ENCODE measurements around the gene KLRC4.
"Not testable (repeated sequence)": the region's sequence is repeated elsewhere in the genome, so short reads cannot be mapped to it uniquely, and the experiment has no call there.

The KLRC4 gene, protein sequence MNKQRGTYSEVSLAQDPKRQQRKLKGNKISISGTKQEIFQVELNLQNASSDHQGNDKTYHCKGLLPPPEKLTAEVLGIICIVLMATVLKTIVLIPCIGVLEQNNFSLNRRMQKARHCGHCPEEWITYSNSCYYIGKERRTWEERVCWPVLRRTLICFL

GRCh38 chr12:10409392-10409791 lies at the start of gene KLRC4:
Gene KLRC4 (minus strand): TSS chr12:10409757. CDS start chr12:10409575, 182 bp downstream.
- DNase-seq, result no peak

- DNase-seq, result no peak
Measured at GRCh38 chr12:10457760-10458159, 48.2 kb upstream of the KLRC4 start.

DNA sequence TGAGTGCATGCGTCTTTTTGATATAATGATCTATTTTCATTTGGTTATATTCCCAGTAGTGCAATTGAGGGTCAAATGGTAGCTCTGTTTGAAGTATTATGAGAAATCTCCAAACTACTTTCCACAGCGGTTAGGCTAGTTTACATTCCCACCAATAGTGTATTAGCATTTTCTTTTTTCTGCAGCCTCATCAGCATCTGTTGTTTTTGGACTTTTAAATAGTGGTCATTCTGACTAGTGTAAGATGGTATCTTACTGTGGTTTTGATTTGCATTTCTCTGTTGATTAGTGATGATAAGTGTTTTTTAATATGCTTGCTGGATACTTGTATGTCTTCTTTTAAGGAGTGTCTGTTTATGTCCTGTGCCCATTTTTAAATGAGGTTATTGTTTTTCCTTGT lies 47.3 kb upstream of the KLRC4 start:
- DNase-seq, result no peak

GRCh38 chr12:10455766-10456165 lies 46.2 kb upstream of the KLRC4 start:
- no peak for DNase-seq

GRCh38 chr12:10454531-10454930 lies 45.0 kb upstream of the KLRC4 start:
- DNase-seq, result no peak

GRCh38 chr12:10453156-10453555 lies 43.6 kb upstream of the KLRC4 start, which contains the start of gene KLRC1:
Gene KLRC1 (minus strand): TSS chr12:10453377. CDS start chr12:10451156, 2,221 bp downstream.
- DNase-seq, result no peak

GRCh38 chr12:10448236-10448635 lies 38.7 kb upstream of the KLRC4 start:
- no peak for DNase-seq

DNA sequence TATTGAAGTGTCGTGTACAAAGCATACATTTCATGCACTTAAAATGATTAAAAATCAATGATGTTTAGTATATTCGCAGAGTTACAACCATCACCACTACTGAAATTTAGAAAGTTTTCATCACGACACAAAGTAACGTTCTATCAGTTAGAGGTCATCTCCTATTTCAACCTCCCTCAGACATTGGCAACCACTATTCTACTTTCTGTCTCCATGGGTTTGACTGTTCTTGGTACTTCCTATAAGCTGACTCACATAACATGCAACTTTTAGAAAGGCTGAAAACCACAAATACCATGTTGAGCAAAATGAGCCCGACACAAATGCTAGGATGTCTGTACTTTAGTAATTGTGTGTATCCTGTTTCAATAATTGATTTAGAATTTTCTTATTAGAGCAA lies 36.5 kb upstream of the KLRC4 start:
- not testable (repeated sequence) for DNase-seq

GRCh38 chr12:10441144-10441543 lies 31.6 kb upstream of the KLRC4 start:
- DNase-seq, result not testable (repeated sequence)

- DNase-seq, result not testable (repeated sequence)
Measured at GRCh38 chr12:10439608-10440274, 30.2 kb upstream of the KLRC4 start.

GRCh38 chr12:10437601-10438000 lies 28.0 kb upstream of the KLRC4 start:
- DNase-seq, result not testable (repeated sequence)

DNA sequence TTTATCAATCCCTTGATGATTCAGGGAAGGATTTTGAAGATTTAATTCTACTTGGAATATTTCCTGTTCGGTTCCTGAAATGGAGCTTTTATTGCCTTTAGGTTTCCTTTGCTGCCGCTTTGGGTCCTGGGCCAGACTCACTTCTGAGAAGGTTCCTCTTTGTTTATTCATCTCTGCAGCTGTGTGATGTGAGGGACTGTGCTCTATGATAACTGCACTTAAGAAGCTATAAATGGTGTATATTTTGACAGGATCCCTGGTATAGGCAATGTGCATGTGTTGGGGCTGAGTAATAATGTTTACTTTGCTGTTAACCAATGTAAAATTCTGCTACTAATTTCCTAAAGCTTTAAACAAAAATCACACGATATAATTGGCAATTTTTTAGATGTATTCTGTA lies 26.3 kb upstream of the KLRC4 start, which contains the start of gene KLRC2:
TSS of gene KLRC2 (minus strand) at position 195 of the 400 bp plus-strand sequence. CDS start at position 171, 24 bp downstream.
- DNase-seq, result not testable (repeated sequence)

DNA sequence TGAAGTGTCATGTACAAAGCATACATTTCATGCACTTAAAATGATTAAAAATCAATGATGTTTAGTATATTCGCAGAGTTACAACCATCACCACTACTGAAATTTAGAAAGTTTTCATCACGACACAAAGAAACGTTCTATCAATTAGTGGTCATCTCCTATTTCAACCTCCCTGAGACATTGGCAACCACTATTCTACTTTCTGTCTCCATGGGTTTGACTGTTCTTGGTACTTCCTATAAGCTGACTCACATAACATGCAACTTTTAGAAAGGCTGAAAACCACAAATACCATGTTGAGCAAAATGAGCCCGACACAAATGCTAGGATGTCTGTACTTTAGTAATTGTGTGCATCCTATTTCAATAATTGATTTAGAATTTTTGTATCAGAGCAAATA lies 21.1 kb upstream of the KLRC4 start:
- DNase-seq, result not testable (repeated sequence)

DNA sequence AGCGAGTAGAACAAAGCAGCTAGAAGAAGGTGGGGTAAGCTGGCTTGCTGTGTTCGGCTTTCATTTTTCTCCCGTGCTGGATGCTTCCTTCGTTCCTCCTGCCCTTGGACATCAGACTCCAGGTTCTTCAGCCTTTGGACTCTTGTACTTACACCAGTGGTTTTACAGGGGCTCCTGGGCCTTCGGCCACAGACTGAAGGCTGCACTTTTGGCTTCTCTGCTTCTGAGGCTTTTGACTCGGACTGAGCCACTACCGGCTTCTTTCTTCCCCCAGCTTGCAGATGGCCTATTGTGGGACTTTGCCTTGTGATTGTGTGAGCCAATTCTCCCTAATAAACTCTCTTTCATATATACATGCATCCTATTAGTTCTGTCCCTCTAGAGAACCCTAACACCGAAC lies 16.4 kb upstream of the KLRC4 start:
- not testable (repeated sequence) for DNase-seq

GRCh38 chr12:10424260-10424899 lies 14.8 kb upstream of the KLRC4 start:
- not testable (repeated sequence) for DNase-seq

GRCh38 chr12:10422159-10422558 lies 12.6 kb upstream of the KLRC4 start:
- DNase-seq, result not testable (repeated sequence)

DNA sequence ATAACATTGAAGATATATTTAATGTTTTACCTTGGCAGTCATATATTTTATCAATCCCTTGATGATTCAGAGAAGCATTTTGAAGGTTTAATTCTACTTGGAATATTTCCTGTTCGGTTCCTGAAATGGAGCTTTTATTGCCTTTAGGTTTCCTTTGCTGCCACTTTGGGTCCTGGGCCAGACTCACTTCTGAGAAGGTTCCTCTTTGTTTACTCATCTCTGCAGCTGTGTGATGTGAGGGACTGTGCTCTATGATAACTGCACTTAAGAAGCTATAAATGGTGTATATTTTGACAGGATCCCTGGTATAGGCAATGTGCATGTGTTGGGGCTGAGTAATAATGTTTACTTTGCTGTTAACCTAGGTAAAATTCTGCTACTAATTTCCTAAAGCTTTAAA lies 10.8 kb upstream of the KLRC4 start, which contains the start of gene KLRC3:
TSS of gene KLRC3 (minus strand) at position 262 of the 400 bp plus-strand sequence. CDS start at position 217, 45 bp downstream.
- DNase-seq, result not testable (repeated sequence)

- DNase-seq, result no peak
Measured at GRCh38 chr12:10408842-10409241, 715 bp downstream of the KLRC4 start.

DNA sequence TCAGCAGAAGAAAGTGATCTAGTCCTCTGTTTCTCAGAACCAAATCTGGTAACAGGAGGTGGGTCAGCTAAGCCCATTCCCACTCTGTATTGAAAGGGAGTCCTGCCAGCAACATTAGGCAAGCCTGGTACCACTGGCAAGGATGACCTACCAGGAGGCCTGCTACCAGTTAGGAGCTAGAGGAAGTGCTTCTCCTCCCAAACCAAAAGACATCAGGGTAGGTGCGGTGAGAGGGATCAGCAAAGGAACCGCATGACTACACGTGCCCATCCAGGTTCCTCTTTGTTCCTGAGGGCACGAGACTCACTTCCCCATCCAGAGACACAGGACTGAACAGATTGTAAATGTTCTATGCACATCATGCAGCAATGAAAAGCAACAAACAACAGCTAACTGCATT lies 2.8 kb downstream of the KLRC4 start:
- no peak for DNase-seq

GRCh38 chr12:10405294-10405693 lies 4.3 kb downstream of the KLRC4 start:
- DNase-seq, result no peak

- DNase-seq, result no peak
Measured at GRCh38 chr12:10404798-10405197, 4.8 kb downstream of the KLRC4 start.

DNA sequence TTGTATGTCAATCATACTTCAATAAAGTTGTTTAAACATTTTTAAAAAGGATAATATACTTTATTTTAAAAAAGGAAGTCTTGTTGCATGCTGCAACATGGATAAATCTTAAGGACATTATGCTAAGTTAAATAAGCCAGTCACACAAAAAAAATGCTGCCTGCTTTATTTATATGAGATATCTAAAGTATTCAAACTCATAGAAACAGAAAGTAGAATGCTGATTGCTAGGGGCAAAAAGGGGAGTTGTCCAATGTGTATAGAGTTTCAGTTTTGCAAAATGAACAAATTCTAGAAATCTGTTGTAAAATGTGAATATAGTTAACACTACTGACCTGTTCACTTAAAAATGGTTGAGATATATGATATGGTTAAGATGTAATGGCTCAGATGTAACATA lies 8.7 kb downstream of the KLRC4 start:
- DNase-seq, result no peak

GRCh38 chr12:10398168-10398567 lies 11.4 kb downstream of the KLRC4 start:
- DNase-seq, result no peak

DNA sequence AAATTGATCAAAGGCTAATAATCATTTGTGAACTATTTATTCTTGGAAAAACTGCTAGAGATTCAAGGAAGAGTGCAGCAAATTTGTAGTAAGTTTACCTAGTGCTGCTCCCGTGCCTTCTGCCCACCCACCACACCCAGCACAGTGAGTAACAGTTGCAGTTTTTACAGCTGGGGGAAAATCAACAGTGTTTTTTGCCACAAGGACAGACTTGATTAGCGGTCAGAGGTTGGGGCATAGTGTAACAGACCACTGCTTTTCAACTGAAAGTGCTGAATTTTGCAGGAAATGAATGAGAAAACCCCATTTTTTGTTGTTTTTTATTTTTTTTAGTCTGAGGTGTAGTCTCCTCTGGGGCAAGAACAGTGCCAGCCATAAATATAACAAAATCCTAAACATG lies 12.3 kb downstream of the KLRC4 start:
- no peak for DNase-seq
